Stomach (tissue), 9 donors: ENCODE data around the gene YKT6. TPM values are rescaled to one million over a fixed set of nuclear protein-coding genes. Genes with fewer than 3 reads are reported as not detected.
A peak's percentile ranks its signal among the peaks of the same experiment; 100 is the strongest.

Experiments
- DNase-seq, 2 donors: peaks; one replicate each; pipeline versions ENCODE4 v3.0.0 to v3.0.0-alpha.2; 2013 to 2019
- H3K27ac ChIP-seq, 5 donors: fragments of 200-600 bp in 4 of 5; sonication (generic) in 4 of 5; one replicate each; pipeline ENCODE4 v1.5.1; 2013 to 2019; ENCODE audit warnings: mild to moderate bottlenecking in 1 of 5, moderate library complexity in 1 of 5
- H3K27me3 ChIP-seq, 3 donors: fragments of 200-600 bp; sonication (generic); one replicate each; pipeline ENCODE4 v1.5.1; 2017 to 2019; ENCODE audit warnings: mixed run types in 1 of 3
- H3K36me3 ChIP-seq, 4 donors: fragments of 200-600 bp; sonication (generic); 1 replicate in 3 of 4; 2 replicates in 1 of 4; pipeline ENCODE4 v1.5.1; 2016 to 2019
- H3K4me1 ChIP-seq, 4 donors: fragments of 200-600 bp; sonication (generic); one replicate each; pipeline ENCODE4 v1.5.1; 2016 to 2019
- H3K4me3 ChIP-seq, 4 donors: fragments of 200-600 bp; sonication (generic) in 3 of 4; one replicate each; pipeline ENCODE4 v1.5.1; 2016 to 2019; ENCODE audit warnings: mild to moderate bottlenecking in 1 of 4
- H3K9me3 ChIP-seq, 4 donors: fragments of 200-600 bp; sonication (generic); one replicate each; pipeline ENCODE4 v1.5.1; 2016 to 2019
- EP300 ChIP-seq: sonication (generic); formaldehyde crosslinking; IDR thresholded peaks from one replicate; pipeline ENCODE4 v1.6.1; 2017; ENCODE audit warnings: antibody characterized with exemption
- POLR2A ChIP-seq, 4 donors: fragments of 450-650 bp; IDR thresholded peaks; one replicate each; pipeline ENCODE4 v1.6.1; 2016; ENCODE audit warnings: antibody characterized with exemption in 4 of 4, control low read depth in 2 of 4, mild to moderate bottlenecking in 1 of 4, moderate library complexity in 1 of 4
- POLR2AphosphoS5 ChIP-seq, 3 donors: sonication (generic); formaldehyde crosslinking; IDR thresholded peaks; one replicate each; pipeline ENCODE4 v1.6.1; 2016; ENCODE audit warnings: antibody characterized with exemption in 3 of 3
- WGBS, 5 donors: extraction: QIAGEN DNeasy Blood & Tissue Kit in 3 of 5; methylation state at CpG; one replicate each; pipeline versions ENCODE4 v1.1.5 to v1.1.7; 2013 to 2018; 5-methylcytosine and 5-hydroxymethylcytosine counted together
- intact Hi-C: fragments of 100-400 bp; cut with DNase I; formaldehyde crosslinking; loops from one replicate; pipeline ENCODE4 v1.15.1; 2023; ENCODE audit warnings: low total_unique reads
- polyA plus RNA-seq, 3 donors: library from polyadenylated mRNA; stranded (reverse); fragments of 200-250 nt; gene quantifications; one replicate each; pipeline ENCODE4 v1.2.3, GENCODE V29; 2013
- total RNA-seq, 5 donors: library from RNA; depleted of rRNA; stranded (reverse); fragments of >200 nt; gene quantifications; one replicate each; pipeline versions ENCODE4 v1.1.0 to v1.2.3, GENCODE V29; 2014 to 2016
- TF ChIP-seq, protein P1 (sequence below), 7 experiments: fragments of 450-650 bp in 4 of 7; fragments of 200-600 bp in 3 of 7; sonication (generic) in 3 of 7; IDR thresholded peaks; one replicate each; pipeline ENCODE4 v1.5.1; 2016 to 2019; ENCODE audit warnings: antibody characterized with exemption in 7 of 7, control low read depth in 2 of 7, mild to moderate bottlenecking in 1 of 7
- donor health status: healthy with polysubstance abuse.
- donor health status: Bipolar disorder and iron deficiency.
- donor health status: healthy.

YKT6 gene
- total and polyA plus RNA-seq, 8 donors: 35.3 to 86.9 (median 52.2) TPM

DNA sequence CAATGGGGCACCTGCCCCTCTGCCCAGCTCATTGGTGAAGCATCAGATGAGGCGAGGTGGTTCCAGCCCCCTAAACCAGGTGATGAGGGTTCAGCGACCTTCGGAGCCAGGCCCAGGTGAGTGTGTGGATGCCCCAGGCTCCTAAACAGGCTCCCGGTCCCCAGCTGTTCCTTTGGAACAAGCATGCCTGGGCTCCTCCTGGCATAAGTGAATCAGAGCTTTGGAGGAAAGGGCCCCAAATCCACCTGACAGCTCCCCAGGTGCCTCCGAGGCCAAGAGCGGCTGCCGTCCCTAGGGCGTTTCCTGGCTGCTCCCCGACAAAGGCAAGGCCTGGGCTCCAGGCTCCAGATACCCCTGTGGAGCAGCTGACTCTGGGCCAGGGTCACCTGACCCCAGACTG is 61.3 kb downstream of the YKT6 start:
- 87 to 100% (median 94%) methylated on average over 2 to 9 of the region's 9 CpGs for WGBS, 5 donors
- no peak for TF ChIP-seq EP300
- TF ChIP-seq, protein P1, sequence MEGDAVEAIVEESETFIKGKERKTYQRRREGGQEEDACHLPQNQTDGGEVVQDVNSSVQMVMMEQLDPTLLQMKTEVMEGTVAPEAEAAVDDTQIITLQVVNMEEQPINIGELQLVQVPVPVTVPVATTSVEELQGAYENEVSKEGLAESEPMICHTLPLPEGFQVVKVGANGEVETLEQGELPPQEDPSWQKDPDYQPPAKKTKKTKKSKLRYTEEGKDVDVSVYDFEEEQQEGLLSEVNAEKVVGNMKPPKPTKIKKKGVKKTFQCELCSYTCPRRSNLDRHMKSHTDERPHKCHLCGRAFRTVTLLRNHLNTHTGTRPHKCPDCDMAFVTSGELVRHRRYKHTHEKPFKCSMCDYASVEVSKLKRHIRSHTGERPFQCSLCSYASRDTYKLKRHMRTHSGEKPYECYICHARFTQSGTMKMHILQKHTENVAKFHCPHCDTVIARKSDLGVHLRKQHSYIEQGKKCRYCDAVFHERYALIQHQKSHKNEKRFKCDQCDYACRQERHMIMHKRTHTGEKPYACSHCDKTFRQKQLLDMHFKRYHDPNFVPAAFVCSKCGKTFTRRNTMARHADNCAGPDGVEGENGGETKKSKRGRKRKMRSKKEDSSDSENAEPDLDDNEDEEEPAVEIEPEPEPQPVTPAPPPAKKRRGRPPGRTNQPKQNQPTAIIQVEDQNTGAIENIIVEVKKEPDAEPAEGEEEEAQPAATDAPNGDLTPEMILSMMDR (IDR thresholded peaks at IDR 0.05): no peak
- TF ChIP-seq POLR2A (IDR thresholded peaks at IDR 0.05): no peak
- TF ChIP-seq POLR2AphosphoS5 (IDR thresholded peaks at IDR 0.05): no peak
- H3K4me1 ChIP-seq: peaks cover 19 to 31% (median 23%) of the 10 kb centered on the region in 4 donors

GRCh38 chr7:44263326-44264082 is 62.7 kb downstream of the YKT6 start:
- no peaks in the 10 kb centered on the region for H3K36me3 ChIP-seq
- no peak overlapping the region for H3K4me3 ChIP-seq
- peak in 1 of 2 donors; percentile 42 for DNase-seq
- no peaks in the 10 kb centered on the region for H3K9me3 ChIP-seq
- H3K4me1 ChIP-seq: peaks cover 6 to 18% (median 10%) of the 10 kb centered on the region in 4 donors
- intact Hi-C loops: no loop called here
- peaks cover 0 to 51% (median 6%) of the 10 kb centered on the region in 3 donors for H3K27me3 ChIP-seq
- no peak overlapping the region for H3K27ac ChIP-seq
- WGBS, 5 donors: 54 to 71% (median 58%) methylated on average over 20 of the region's 20 CpGs
- TF ChIP-seq POLR2A (IDR thresholded peaks at IDR 0.05) (no peak), EP300 (no peak), POLR2AphosphoS5 (IDR thresholded peaks at IDR 0.05) (no peak)
- TF ChIP-seq, protein P1 (IDR thresholded peaks at IDR 0.05): no peak

More for the DNA sequence above, 61.3 kb downstream of the YKT6 start:
- intact Hi-C loops: no loop called here
- H3K36me3 ChIP-seq: no peaks in the 10 kb centered on the region
- H3K27ac ChIP-seq: no peak overlapping the region
- H3K27me3 ChIP-seq: peaks cover 0 to 47% (median 6%) of the 10 kb centered on the region in 3 donors
- DNase-seq: no peak
- H3K4me3 ChIP-seq: no peak overlapping the region
- H3K9me3 ChIP-seq: no peaks in the 10 kb centered on the region

Other genes with a start within 250 kb of the YKT6 start
- not detected for gene SPDYE1, start 203.1 kb upstream of the YKT6 start, total RNA-seq
- not detected for gene SPDYE1, start 203.1 kb upstream of the YKT6 start, polyA plus RNA-seq
- 100 to 1,000 TPM in 2 of 5 donors, 10 to 100 TPM in 3; 27.4 to 154 (median 77.8) TPM for gene DBNL, start 156.3 kb upstream of the YKT6 start, total RNA-seq
- gene DBNL, start 156.3 kb upstream of the YKT6 start, polyA plus RNA-seq: 10 to 100 TPM; 75.9 to 98.7 (median 78.1) TPM
- gene PGAM2, start 135.4 kb upstream of the YKT6 start, total RNA-seq: under 1 TPM in 1 of 5 donors, not detected in 4; 0.92 TPM
- gene PGAM2, start 135.4 kb upstream of the YKT6 start, polyA plus RNA-seq: 1 to 10 TPM; 3.1 to 5.8 (median 4.2) TPM
- 10 to 100 TPM in 4 of 5 donors, 1 to 10 TPM in 1; 4.7 to 94.2 (median 17.8) TPM for gene POLM, start 118.4 kb upstream of the YKT6 start, total RNA-seq
- gene POLM, start 118.4 kb upstream of the YKT6 start, polyA plus RNA-seq: 10 to 100 TPM; 10.2 to 18.6 (median 10.6) TPM
- gene AEBP1, start 96.6 kb upstream of the YKT6 start, total RNA-seq: 100 to 1,000 TPM in 1 of 5 donors, 10 to 100 TPM in 4; 37.3 to 179 (median 58.8) TPM
- gene AEBP1, start 96.6 kb upstream of the YKT6 start, polyA plus RNA-seq: 10 to 100 TPM; 14.6 to 36.7 (median 17.7) TPM
- gene POLD2, start 77.4 kb upstream of the YKT6 start, total RNA-seq: 10 to 100 TPM; 19.8 to 91.2 (median 34.3) TPM
- 10 to 100 TPM; 77.2 to 85.4 (median 79.6) TPM for gene POLD2, start 77.4 kb upstream of the YKT6 start, polyA plus RNA-seq
- not detected for gene MYL7, start 59.6 kb upstream of the YKT6 start, total RNA-seq
- 1 to 10 TPM in 1 of 3 donors, not detected in 2; 2.2 TPM for gene MYL7, start 59.6 kb upstream of the YKT6 start, polyA plus RNA-seq
- under 1 TPM in 1 of 5 donors, not detected in 4; 0.55 TPM for gene GCK, start 11.5 kb upstream of the YKT6 start, total RNA-seq
- gene GCK, start 11.5 kb upstream of the YKT6 start, polyA plus RNA-seq: 1 to 10 TPM in 2 of 3 donors, under 1 TPM in 1; 0.80 to 1.9 (median 1.4) TPM
- gene CAMK2B, start 124.6 kb downstream of the YKT6 start, total RNA-seq: 1 to 10 TPM in 2 of 5 donors, under 1 TPM in 1, not detected in 2; 0.92 to 7.6 (median 4.6) TPM
- gene CAMK2B, start 124.6 kb downstream of the YKT6 start, polyA plus RNA-seq: 10 to 100 TPM in 1 of 3 donors, 1 to 10 TPM in 2; 2.9 to 28.4 (median 6.2) TPM